ENCODE results near the gene HSPA9. TPM values are rescaled to one million over a fixed set of nuclear protein-coding genes. Genes with fewer than 3 reads are reported as not detected.

Gene HSPA9
- total RNA-seq, 1 experiment from 2014 or later, result 424 TPM

- Histone ChIP-seq H3K4me1 (ENCODE audit: control insufficient read depth, insufficient read depth, low read length) (no peaks in the 10 kb centered on the region), H3K4me3 (ENCODE audit: low read depth in 2 of 2, low read length in 2 of 2) (no peak overlapping the region), H3K9me3 (ENCODE audit: control insufficient read depth, insufficient read depth, low read depth, low read length) (no peaks in the 10 kb centered on the region), H3K36me3 (ENCODE audit: control insufficient read depth, insufficient read depth, low read length) (no peaks in the 10 kb centered on the region), H3K27me3 (ENCODE audit: control insufficient read depth, insufficient read depth, low read length) (no peaks in the 10 kb centered on the region), H3K27ac (ENCODE audit: low read length) (no peak overlapping the region)
- in situ Hi-C loops (cut with HindIII; ENCODE audit: low pct_unique_long_range_greater_than_20kb, low sequenced_read_pairs) (no loop called here), intact Hi-C loops (cut with micrococcal nuclease; ENCODE audit: unreplicated experiment) (no loop called here)
- ATAC-seq (no peak), DNase-seq (ENCODE audit: low read depth, low spot score) (no peak)
- BruUV-seq (replicated peaks), result no TSS peak
- no peak for TF ChIP-seq REST (IDR thresholded peaks at IDR 0.05; ENCODE audit: insufficient read depth in 1 of 2, low read depth in 2 of 2, low read length in 1 of 2)
- TF ChIP-seq SIN3A (IDR thresholded peaks at IDR 0.05; ENCODE audit: borderline replicate concordance, insufficient read depth, low read depth, low read length), result no peak
- TF ChIP-seq CTCF (IDR thresholded peaks at IDR 0.05), result no peak
- TF ChIP-seq POLR2AphosphoS5 (IDR thresholded peaks at IDR 0.05; ENCODE audit: low read depth, low read length), result no peak
- no peak for TF ChIP-seq TCF7L2 (IDR thresholded peaks at IDR 0.05; ENCODE audit: low read depth, low read length)
- ChIA-PET POLR2A (no interaction called here), CTCF (no interaction called here)
Observed at GRCh38 chr5:138603249-138603920, 28.2 kb upstream of the HSPA9 start.

- Histone ChIP-seq H3K36me3 (ENCODE audit: control insufficient read depth, insufficient read depth, low read length) (no peaks in the 10 kb centered on the region), H3K4me3 (ENCODE audit: low read depth in 2 of 2, low read length in 2 of 2) (no peak overlapping the region), H3K27me3 (ENCODE audit: control insufficient read depth, insufficient read depth, low read length) (no peaks in the 10 kb centered on the region), H3K9me3 (ENCODE audit: control insufficient read depth, insufficient read depth, low read depth, low read length) (no peaks in the 10 kb centered on the region), H3K4me1 (ENCODE audit: control insufficient read depth, insufficient read depth, low read length) (no peaks in the 10 kb centered on the region), H3K27ac (ENCODE audit: low read length) (no peak overlapping the region)
- no peak for ATAC-seq
- POLR2A ChIA-PET, result no interaction called here
- CTCF ChIA-PET, result no interaction called here
- TF ChIP-seq TCF7L2 (IDR thresholded peaks at IDR 0.05; ENCODE audit: low read depth, low read length), result no peak
- no peak for TF ChIP-seq REST (IDR thresholded peaks at IDR 0.05; ENCODE audit: insufficient read depth in 1 of 2, low read depth in 2 of 2, low read length in 1 of 2)
- TF ChIP-seq SIN3A (IDR thresholded peaks at IDR 0.05; ENCODE audit: borderline replicate concordance, insufficient read depth, low read depth, low read length), result no peak
- no peak for TF ChIP-seq POLR2AphosphoS5 (IDR thresholded peaks at IDR 0.05; ENCODE audit: low read depth, low read length)
- TF ChIP-seq CTCF (IDR thresholded peaks at IDR 0.05), result no peak
- in situ Hi-C loops (cut with HindIII; ENCODE audit: low pct_unique_long_range_greater_than_20kb, low sequenced_read_pairs) (no loop called here), intact Hi-C loops (cut with micrococcal nuclease; ENCODE audit: unreplicated experiment) (no loop called here)
- BruUV-seq (replicated peaks), result no TSS peak
- no peak for DNase-seq (ENCODE audit: low read depth, low spot score)
Observed at GRCh38 chr5:138602371-138603000, 27.3 kb upstream of the HSPA9 start.
